GM12865 (cell line): Measurements from ENCODE around the gene GPAT3.
"Not testable (repeated sequence)": the region's sequence is repeated elsewhere in the genome, so short reads cannot be mapped to it uniquely, and the experiment has no call there.

Experiments
- DNase-seq: peaks from one replicate; pipeline ENCODE4 v3.0.0; 2010; ENCODE audit warnings: low read depth
- H3K4me3 ChIP-seq: 2 replicates; pipeline ENCODE4 v1.5.1; 2011; ENCODE audit warnings: mild to moderate bottlenecking, low read depth, low read length, control low read depth
- TF ChIP-seq, protein P1 (sequence below): IDR thresholded peaks from 2 replicates; pipeline ENCODE4 v1.5.1; 2011; ENCODE audit warnings: low read length, control low read depth, low read depth, inconsistent platforms; ENCODE audit not compliant: insufficient read depth; ENCODE audit errors: missing control alignments

The GPAT3 gene

DNA sequence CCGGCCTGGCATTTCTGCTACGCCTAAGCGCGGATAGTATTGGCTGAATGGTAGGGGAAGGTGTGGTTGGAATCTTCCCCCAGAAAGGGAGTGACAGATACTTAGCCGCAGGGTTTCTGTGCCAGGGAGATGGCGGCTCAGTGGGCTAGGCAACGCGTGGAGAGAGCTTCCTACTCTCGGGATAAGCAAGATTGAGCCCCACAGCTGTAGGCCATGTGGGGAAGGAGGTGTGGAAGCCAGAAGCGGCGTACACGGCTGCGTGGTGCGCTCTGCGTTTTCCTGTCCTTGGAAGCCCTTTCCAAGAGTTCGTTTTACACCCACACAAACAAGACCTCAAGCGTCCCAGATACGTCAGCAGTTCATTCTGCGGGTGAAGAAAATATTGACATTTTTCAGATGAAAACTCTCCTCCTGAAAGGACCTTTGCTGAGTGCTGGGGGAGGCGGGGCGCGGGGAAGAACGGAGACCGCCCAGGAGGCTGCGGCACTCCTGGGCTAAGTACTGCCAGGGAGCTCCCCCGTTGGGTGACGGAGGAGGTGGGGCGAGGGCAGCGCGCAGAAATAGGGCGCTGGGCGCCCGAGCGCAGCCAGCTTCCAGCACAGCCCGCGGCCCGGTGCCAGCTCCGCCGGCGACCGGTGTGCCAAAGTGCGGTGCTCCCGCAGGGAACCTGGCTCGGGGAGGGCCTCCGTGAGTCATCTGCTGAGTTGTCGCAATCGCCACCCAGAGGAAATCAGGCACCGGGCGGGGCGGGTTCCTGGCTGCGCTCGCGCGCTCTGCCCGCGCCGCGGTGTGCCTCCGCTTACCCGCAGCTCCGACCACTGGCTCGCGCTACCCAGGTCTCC lies at the start of gene GPAT3:
GPAT3 (plus strand) TSS at position 589 of the 842 bp plus-strand sequence. CDS start 515 bp downstream, outside the sequence.
- TF ChIP-seq, protein P1, sequence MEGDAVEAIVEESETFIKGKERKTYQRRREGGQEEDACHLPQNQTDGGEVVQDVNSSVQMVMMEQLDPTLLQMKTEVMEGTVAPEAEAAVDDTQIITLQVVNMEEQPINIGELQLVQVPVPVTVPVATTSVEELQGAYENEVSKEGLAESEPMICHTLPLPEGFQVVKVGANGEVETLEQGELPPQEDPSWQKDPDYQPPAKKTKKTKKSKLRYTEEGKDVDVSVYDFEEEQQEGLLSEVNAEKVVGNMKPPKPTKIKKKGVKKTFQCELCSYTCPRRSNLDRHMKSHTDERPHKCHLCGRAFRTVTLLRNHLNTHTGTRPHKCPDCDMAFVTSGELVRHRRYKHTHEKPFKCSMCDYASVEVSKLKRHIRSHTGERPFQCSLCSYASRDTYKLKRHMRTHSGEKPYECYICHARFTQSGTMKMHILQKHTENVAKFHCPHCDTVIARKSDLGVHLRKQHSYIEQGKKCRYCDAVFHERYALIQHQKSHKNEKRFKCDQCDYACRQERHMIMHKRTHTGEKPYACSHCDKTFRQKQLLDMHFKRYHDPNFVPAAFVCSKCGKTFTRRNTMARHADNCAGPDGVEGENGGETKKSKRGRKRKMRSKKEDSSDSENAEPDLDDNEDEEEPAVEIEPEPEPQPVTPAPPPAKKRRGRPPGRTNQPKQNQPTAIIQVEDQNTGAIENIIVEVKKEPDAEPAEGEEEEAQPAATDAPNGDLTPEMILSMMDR = no peak
- peak; percentile 50 for DNase-seq
- peak within 1 kb of the TSS; percentile 57 for H3K4me3 ChIP-seq

DNA sequence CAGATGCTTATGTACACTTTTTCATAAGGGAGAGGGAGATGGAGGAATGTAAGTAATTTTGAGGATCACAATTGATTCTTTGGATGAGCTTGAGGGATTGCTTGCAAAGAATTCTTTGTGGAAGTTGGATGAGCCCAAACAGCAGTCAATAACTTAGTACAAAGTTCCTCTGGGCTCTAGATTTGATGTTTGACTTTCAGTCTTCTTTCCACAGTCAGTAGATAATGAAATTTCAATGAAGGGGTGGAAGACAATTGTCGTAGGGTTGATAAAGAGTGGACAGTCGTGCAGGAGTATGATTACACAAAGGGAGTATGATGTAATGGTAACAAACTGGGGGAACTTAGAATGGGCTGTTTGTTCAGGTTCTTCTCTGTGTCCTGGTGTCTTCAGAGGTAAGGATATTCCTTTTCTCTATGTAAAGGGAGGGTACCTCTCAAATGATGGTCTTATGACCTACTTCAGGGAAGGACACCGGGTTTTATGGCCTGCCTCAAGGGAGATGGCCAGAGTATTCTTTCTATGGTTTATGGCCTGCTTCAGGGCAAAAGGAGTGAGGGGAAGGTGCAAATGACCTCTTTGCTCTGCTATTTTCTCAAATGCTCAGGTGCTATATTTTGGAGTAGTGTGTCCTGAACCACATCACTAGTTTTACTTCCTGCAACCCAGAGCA lies 49.3 kb upstream of the GPAT3 start:
- H3K4me3 ChIP-seq = no peak overlapping the region
- TF ChIP-seq, protein P1 = no peak
- DNase-seq = no peak

DNA sequence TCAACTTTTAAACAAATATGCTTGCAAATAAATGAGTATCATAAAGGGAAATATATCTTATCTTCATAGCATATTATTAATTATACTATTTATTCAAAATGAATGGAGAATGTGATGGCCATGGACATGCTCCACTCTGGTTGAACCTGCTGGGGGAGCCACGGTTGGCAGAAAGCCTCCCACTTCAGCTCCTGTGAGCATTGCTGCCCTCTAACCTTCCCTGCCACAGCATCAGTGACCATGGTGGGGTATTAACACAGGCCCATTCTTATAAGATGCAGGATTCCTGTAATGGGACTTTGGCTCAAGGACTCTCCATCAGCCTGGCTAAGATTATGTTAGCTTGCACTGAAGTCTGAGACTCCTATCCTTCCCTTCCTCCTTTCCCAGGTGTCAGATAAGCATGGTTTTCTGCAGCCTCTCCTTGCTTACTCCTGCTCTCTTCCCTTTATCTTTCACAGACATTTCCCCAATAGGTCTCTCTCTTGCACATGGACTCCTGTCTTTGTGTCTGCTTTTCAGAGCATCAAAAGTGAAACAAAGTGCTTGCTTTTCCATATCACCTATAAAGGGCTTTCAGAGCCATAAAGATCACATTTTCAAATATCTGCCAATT lies 46.1 kb upstream of the GPAT3 start:
- no peak for DNase-seq
- TF ChIP-seq, protein P1 = no peak
- no peak overlapping the region for H3K4me3 ChIP-seq

DNA sequence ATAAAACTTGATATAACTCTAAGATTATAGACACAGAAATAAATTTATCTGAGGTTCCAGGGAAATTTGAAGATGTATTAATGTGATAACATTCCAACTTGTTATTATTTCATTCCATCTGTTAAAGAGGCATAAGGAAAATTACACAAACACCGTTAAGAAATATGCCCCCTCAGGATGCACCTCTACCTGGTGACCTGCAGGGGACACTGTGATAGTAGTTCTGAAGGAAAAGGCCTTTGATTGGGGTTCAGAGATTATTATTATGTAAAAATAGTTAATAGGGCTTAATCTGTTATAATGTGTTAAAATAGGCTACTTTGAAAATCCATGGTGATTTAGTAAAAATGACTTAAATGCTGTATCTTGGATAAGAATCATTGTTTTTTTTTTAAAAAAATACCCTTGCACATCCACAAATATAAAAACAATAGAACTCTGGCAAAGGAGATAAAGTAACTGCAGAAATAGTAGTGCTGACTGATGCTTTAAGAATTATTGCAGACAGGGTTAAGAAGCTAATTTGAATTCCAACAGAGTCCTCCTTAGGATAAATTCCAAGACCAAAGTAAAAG lies 44.9 kb upstream of the GPAT3 start:
- peak; percentile 41 for DNase-seq
- H3K4me3 ChIP-seq = no peak overlapping the region
- TF ChIP-seq, protein P1 = peak; percentile 85

DNA sequence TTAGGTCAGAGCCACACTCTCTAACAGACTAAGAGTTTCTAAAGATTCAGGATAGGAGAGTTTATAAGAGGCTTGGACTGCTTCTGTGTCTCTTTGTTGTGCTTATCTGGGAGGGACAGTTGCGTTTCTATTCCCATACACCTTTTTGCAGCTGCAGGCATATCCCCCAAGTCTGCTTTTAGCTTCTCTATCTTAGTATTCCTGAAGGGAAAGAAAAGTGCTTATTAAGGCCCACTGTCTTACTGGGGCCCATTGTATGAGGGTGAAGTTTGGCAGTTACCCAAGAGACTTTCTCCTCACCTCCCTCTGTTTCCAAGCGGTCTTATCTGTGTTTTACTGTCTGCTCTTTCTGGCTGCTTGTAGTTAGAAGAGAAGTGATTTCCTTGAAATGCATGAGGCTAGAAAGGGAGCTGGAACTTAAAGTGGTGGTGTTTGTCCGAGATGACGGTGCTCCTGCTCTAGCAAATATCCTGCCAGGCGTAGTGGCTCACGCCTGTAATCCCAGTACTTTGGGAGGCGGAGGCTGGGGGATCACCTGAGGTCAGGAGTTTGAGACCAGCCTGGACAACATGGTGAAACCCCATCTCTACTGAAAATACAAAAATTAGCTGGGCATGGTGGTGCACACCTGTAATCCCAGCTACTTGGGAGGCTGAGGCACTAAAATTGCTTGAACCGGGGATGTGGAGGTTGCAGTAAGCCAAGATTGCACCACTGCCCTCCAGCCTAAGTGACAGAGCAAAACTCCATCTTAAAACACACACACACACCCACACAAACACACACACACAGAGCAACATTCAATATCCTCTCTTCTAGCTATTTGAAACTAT lies 39.6 kb upstream of the GPAT3 start:
- not testable (repeated sequence) for DNase-seq, H3K4me3 ChIP-seq

DNA sequence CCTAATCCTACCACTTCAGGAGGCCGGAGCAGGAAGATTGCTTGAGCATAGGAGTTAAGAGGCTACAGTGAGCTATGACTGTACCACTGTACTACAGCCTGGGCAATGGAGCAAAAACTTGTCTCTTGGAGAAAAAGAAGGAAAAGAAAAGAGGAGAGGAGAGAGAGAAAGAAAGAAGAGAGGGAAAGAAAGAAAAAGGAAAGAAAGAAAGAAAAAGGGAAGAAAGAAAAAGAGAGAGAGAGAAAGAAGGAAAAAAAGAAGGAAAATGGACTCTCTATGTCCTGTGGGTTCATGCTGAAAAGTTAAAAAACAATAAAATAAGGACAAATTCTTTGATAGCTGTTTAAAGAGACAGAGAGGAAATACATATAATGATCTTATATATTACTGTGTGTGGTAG lies 37.7 kb upstream of the GPAT3 start:
- no peak overlapping the region for H3K4me3 ChIP-seq
- TF ChIP-seq, protein P1 = no peak
- DNase-seq = no peak

DNA sequence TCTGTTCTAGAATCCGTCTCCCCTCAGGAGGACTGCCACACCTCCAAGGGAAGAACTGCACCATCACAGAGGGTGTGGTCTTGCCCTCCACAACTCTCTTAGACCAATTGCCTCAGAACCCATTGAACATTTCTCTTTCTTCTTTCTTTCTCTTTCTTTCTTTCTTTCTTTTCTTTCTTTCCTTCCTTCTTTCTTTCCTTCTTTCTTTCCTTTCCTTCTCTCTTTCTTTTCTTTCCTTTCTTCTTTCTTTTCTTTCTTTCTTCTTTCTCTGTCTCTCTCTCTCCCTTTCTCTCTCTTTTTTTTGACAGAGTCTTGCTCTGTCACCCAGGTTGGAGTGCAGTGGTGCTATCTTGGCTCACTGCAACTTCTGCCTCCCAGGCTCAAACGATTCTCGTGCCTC lies 34.2 kb upstream of the GPAT3 start:
- not testable (repeated sequence) for H3K4me3 ChIP-seq, DNase-seq
